C4-2B (cell line): ENCODE results near the gene GAS2L2.

Experiments used
- H3K27ac ChIP-seq: fragments of 450-650 bp; 2 replicates; pipeline ENCODE4 v1.5.1; 2017
- ZFX ChIP-seq: fragments of 450-650 bp; IDR thresholded peaks from 2 replicates; pipeline ENCODE4 v1.6.1; 2017
- TF ChIP-seq, protein P1 (sequence below): fragments of 450-650 bp; conservative IDR thresholded peaks from 2 replicates; pipeline ENCODE4 v1.5.1; 2017; ENCODE audit warnings: mild to moderate bottlenecking

Gene GAS2L2

DNA sequence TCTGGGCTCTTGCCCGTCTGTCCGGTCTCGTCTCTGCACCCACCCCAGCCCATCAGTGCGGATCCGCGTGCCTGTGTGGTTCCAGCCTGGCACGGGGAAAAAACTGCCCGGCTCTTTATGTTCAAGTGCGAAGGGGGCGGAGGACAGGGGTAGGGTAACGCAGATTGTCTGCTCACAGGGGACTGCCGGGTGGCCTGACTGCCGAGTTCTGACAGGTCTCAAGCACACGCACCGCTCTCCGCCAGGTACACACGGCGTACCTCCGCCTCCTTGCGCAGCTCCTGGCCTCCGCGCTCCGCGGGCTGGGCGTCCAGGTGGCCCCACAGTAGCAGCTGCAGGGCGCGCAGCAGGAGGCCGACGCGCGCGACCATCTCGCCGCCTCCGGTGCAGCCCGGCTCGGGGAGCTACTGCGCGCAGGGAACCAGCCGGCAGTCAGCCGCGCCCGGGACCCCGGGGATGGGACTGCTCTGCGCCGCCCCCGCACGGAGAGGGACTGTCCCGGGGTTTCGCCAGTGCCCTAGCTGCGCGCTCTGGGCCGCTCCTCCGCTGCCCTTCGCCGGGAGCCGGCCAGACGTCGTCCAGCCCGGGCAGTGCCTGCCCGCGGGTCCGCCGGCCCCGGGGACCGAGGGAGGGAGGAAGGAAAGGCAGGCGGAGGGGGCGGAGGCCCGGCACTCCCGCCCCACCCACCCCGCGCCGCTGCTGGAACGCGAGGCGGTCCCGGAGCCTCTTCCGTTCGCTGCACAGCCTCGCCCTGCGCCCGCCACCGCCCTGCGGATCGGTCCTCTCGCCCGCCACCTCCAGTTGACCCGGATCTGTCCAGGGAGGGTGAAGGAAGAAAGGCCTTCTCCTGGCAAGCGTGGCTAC is 42.2 kb upstream of the GAS2L2 start, which contains the start of gene MMP28:
TSS of gene MMP28 (minus strand) at position 635 of the 864 bp plus-strand sequence. CDS start at position 371, 264 bp downstream.
- H3K27ac ChIP-seq: no peak within 1 kb of the TSS
- TF ChIP-seq, protein P1, sequence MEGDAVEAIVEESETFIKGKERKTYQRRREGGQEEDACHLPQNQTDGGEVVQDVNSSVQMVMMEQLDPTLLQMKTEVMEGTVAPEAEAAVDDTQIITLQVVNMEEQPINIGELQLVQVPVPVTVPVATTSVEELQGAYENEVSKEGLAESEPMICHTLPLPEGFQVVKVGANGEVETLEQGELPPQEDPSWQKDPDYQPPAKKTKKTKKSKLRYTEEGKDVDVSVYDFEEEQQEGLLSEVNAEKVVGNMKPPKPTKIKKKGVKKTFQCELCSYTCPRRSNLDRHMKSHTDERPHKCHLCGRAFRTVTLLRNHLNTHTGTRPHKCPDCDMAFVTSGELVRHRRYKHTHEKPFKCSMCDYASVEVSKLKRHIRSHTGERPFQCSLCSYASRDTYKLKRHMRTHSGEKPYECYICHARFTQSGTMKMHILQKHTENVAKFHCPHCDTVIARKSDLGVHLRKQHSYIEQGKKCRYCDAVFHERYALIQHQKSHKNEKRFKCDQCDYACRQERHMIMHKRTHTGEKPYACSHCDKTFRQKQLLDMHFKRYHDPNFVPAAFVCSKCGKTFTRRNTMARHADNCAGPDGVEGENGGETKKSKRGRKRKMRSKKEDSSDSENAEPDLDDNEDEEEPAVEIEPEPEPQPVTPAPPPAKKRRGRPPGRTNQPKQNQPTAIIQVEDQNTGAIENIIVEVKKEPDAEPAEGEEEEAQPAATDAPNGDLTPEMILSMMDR: no peak

DNA sequence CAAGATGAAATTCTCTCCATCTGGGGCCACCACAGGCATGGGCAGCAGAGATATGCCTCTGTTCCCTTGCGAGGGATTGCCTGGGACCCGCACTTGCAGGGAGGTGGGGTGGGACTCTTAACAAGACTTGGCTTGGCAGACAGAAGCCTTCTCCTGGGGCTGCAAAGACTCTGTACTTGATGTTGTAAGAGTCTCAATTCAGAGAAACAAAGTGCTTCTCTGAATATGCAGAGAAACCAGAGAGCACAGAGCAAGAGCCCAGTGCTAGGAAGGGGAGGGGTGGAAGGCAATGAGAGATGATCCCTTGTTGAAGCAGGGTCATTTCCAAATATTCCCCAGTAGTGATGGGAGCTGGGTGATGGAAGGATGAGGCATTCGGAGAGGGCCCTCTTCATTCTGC is 40.2 kb upstream of the GAS2L2 start:
- H3K27ac ChIP-seq: no peak overlapping the region
- TF ChIP-seq, protein P1: no peak
- TF ChIP-seq ZFX: no peak

DNA sequence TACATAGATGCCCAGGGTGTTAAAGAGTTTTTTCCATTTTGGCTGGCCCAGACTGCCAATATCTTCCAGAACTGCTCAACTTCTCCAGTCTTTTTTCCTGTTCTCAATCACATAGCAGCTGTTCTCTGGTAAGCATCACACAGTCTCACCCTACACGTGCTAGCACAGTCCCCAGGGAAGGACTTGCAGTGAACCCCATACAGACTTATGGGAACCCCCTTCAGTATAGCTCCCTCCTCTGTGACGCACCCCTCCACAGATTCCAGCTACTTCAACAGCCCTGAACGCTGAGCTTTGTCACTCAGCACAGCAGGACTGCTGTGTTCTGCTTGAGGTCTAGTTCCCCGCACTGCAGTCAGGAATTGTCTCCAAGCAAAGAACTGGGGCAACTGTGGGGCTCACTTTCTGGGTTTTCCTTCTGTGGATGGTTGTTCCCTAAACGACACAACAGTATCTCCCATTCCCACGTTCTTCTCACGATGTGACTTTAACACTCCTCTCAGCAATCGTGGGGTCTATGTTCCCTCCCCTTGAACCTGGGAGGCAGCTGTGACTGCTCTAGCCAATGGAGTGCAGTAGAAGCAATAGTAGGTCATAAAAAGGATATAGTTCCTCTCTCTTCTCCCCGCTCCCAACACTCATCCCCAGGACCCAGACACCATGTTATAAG is 38.8 kb upstream of the GAS2L2 start:
- TF ChIP-seq, protein P1: no peak
- no peak for TF ChIP-seq ZFX
- H3K27ac ChIP-seq: no peak overlapping the region

DNA sequence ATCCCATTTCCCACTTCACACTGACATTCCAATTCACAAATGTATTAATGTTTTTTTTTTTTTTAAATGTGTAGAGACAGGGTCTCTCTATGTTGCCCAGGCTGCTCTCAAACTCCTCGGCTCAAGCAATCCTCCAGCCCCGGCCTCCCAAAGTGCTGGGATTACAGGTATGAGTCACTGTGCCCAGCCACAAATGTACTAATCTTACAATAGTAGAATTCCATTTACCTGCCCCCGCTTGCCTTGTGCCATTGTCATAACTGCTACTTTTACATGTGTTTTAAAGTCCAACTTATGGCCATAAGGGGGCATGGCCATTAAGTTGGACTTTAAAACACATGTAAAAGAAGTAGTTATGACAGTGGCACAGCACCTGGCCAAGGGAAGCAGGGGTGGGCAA is 37.8 kb upstream of the GAS2L2 start:
- H3K27ac ChIP-seq: no peak overlapping the region
- TF ChIP-seq, protein P1: no peak

DNA sequence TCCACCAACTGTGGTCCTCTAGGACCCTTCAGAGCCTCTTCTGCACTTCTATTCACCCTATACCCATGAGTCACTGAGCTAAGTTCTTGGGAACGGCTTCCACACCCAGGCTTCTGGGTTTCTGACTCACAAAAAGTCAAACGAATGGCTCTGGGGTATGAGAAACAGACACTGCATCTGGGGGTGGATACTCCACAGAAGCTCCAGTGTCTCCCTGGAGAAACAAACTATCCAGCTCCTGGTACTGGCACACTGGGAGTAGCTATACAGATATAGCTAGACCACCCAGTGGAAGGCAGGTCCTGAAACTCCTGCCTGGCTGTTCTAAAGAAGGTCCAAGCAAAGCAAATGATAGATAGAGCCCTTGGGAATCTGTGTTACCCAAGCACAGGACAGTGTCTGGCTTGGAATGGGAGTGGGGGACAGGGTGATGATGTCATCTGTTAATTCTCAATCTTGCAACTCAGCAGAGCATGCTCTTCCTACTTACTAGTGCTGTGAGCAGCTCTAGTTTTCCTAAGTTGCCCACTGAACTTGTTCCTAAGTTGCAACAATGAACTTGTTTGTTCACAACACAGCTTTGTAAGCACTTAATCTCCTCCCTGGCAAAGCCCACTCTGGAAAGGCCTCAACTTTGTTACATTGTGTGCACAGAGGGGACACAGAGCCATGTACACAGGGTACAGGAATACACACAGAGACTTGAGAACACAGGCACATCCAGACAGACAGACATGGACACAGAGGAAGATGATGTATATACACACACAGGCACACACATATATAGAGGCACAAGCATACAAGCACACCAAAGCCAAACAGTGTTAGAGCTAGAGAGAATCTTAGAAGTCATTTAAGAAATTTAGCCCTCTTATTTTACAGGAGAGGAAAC is 35.7 kb upstream of the GAS2L2 start:
- no peak for TF ChIP-seq ZFX
- TF ChIP-seq, protein P1: no peak
- no peak overlapping the region for H3K27ac ChIP-seq

DNA sequence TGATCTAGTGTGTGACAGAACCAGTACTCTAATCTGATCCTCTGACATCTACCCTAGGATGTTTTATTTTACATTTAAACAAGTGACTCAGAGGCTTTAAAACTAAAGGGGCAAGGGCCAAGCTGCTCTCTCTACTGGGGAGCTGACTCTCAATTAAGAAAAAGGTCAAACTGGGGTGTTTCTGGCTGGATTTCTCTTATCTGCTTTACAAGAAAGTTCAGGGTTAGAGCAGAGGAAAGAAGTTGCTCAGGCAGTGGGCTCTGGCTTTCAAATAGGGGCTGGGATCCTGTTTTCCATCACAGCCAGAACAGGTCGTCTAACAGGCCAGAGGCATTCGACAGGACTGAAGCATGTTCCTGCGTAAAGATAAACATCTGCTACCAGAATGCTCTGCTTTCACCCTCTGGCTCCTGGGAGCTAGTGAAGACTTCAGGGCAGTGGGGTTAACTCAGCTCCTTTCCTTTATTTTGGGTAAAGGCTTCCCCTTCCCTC is 33.9 kb upstream of the GAS2L2 start:
- H3K27ac ChIP-seq: peak overlapping the region; percentile 45
- TF ChIP-seq, protein P1: no peak
- no peak for TF ChIP-seq ZFX
